Chondrocyte (in vitro differentiated cells): ENCODE data around the gene SEC16B. TPM values are rescaled to one million over a fixed set of nuclear protein-coding genes. Genes with fewer than 3 reads are reported as not detected.

Experiments used
- DNase-seq: peaks from one replicate; pipeline ENCODE4 v3.0.0; 2021; ENCODE audit warnings: mixed read lengths, low spot score
- H3K27ac Mint-ChIP-seq: one replicate; pipeline ENCODE4 v1.8.0; 2021; ENCODE audit warnings: mild to moderate bottlenecking, moderate library complexity, mixed read lengths; ENCODE audit not compliant: unreplicated experiment
- H3K27me3 Mint-ChIP-seq: 2 replicates; pipeline ENCODE4 v1.8.0; 2021; ENCODE audit warnings: low read depth, mixed read lengths
- H3K36me3 Mint-ChIP-seq: 2 replicates; pipeline ENCODE4 v1.8.0; 2021; ENCODE audit warnings: low read depth, mixed read lengths
- H3K4me1 Mint-ChIP-seq: 2 replicates; pipeline ENCODE4 v1.8.0; 2021; ENCODE audit warnings: low read depth, mild to moderate bottlenecking, mixed read lengths
- H3K4me3 Mint-ChIP-seq: one replicate; pipeline ENCODE4 v1.8.0; 2021; ENCODE audit warnings: mild to moderate bottlenecking, moderate library complexity, mixed read lengths; ENCODE audit not compliant: unreplicated experiment
- H3K9me3 Mint-ChIP-seq: 2 replicates; pipeline ENCODE4 v1.8.0; 2021; ENCODE audit warnings: low read depth, mixed read lengths
- CTCF ChIP-seq: fragments of 200-600 bp; sonication (generic); IDR thresholded peaks from 2 replicates; pipeline ENCODE4 v1.5.0; 2021; ENCODE audit warnings: antibody characterized with exemption, mild to moderate bottlenecking, moderate library complexity
- total RNA-seq: library from RNA; stranded (reverse); gene quantifications from 3 replicates; pipeline ENCODE4 v1.2.1, GENCODE V29; 2021

Gene SEC16B
- total RNA-seq, 1 donor from 2014 or later, result 3.6 TPM

GRCh38 chr1:177969109-177969508 lies 749 bp downstream of the SEC16B start:
- H3K27me3 Mint-ChIP-seq, result no peaks in the 10 kb centered on the region
- no peak overlapping the region for H3K27ac Mint-ChIP-seq
- peaks cover 15% of the 10 kb centered on the region for H3K36me3 Mint-ChIP-seq
- no peak for TF ChIP-seq CTCF
- no peak for DNase-seq
- no peaks in the 10 kb centered on the region for H3K9me3 Mint-ChIP-seq
- peaks cover 8% of the 10 kb centered on the region for H3K4me1 Mint-ChIP-seq
- H3K4me3 Mint-ChIP-seq, result no peak overlapping the region

DNA sequence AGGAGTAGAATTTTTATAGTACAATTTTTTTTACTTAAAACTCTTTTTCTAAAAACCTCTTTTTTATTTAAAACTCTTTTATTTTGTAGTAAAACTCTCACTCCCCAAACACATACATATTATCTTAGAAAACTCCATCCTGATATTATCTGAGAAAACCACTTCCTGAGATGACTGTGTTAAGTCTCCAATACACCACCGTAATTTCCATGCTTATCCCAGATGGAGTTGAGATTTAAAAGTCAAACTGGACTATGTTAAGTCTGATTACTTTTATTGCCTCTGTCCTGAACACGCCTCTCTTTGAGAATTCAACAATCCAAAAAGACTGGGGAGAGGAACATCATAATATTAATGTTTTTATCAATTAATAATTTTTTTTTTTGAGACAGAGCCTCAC lies 3.7 kb downstream of the SEC16B start:
- Mint-ChIP-seq H3K4me3 (no peak overlapping the region), H3K36me3 (peaks cover 15% of the 10 kb centered on the region), H3K27ac (no peak overlapping the region), H3K27me3 (no peaks in the 10 kb centered on the region), H3K4me1 (peaks cover 8% of the 10 kb centered on the region), H3K9me3 (no peaks in the 10 kb centered on the region)
- TF ChIP-seq CTCF, result no peak
- no peak for DNase-seq

DNA sequence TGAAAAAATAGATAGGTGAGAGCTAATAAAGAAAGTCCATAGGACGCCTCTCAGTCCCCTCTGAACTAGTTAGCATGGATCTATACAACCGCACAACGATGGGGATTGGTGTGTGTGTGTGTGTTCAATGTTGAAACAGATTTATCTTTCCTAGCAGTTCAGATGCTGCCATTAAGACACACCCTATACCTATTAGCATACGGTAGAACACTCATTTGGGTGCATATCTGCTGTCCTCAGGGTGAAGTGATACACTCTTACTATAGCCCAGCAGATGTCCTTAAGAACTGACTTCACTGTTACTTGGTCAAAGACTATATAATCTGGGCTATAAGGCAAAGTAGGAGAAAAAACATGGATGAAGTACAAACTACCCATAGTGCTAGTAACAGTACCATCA lies 4.6 kb downstream of the SEC16B start:
- H3K9me3 Mint-ChIP-seq, result no peaks in the 10 kb centered on the region
- H3K27me3 Mint-ChIP-seq, result no peaks in the 10 kb centered on the region
- TF ChIP-seq CTCF, result no peak
- no peak for DNase-seq
- H3K27ac Mint-ChIP-seq, result no peak overlapping the region
- H3K4me1 Mint-ChIP-seq, result peaks cover 9% of the 10 kb centered on the region
- H3K36me3 Mint-ChIP-seq, result peaks cover 15% of the 10 kb centered on the region
- no peak overlapping the region for H3K4me3 Mint-ChIP-seq

DNA sequence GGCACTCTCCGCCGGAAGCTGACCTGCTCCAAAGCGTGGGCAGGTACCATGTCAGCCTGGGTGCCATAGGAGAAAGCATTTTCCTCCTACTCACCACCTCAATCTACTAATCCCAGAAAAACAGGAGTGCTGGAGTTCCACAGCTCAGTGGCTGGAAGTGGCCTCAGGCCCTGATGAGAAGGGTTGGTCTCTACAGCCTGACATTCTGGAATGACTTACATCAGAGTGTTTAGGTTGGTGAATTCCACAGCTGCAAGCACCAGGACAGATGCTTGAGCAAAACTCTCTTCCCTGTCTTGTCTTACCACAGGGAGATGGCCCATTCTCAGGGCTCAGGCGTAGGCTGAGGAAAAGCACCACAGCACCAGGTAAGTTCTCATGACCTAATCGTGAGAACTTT lies 5.5 kb downstream of the SEC16B start:
- no peak for DNase-seq
- H3K4me1 Mint-ChIP-seq, result peaks cover 13% of the 10 kb centered on the region
- H3K4me3 Mint-ChIP-seq, result no peak overlapping the region
- H3K27me3 Mint-ChIP-seq, result no peaks in the 10 kb centered on the region
- H3K9me3 Mint-ChIP-seq, result no peaks in the 10 kb centered on the region
- no peak for TF ChIP-seq CTCF
- H3K36me3 Mint-ChIP-seq, result peaks cover 15% of the 10 kb centered on the region
- H3K27ac Mint-ChIP-seq, result no peak overlapping the region

DNA sequence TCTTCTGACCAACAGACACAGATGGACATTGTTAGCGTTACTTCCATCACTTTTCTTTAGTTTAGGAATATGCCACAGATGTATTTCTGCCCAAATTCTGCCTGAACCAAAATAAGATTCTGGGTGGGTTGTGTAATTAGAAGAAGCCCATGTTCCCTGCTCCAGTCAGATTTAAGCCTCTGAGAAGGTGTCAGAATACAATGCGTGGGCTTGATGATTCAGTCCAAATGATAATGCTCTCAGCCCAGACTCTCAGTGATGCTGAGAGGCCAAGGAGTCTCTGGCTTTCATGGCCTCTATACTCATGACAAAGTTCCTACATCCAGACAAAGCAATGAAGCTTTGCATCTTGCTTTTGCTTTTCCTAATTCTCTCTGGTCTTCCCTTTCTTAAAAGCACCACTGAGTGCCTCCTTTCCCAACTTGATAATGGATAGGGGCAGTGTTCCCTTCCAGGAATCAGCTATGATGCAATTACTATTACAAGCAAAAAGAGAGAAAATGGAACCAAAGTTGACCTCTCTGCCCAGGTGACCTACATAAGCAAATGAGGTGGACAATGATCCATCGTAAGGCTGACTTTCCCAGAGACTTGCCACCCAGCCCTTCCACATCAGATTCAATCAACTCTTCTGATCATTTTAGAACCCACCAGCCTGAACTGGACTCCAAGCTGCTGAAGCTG lies 8.8 kb downstream of the SEC16B start:
- Mint-ChIP-seq H3K4me3 (no peak overlapping the region), H3K4me1 (peaks cover 6% of the 10 kb centered on the region), H3K27me3 (no peaks in the 10 kb centered on the region), H3K27ac (no peak overlapping the region), H3K36me3 (peaks cover 12% of the 10 kb centered on the region), H3K9me3 (no peaks in the 10 kb centered on the region)
- no peak for DNase-seq
- no peak for TF ChIP-seq CTCF
